Stimulated activated CD4-positive, alpha-beta T cell treated with anti-CD3 and anti-CD28 coated beads, TNF-alpha, amount 100 ng/mL, for 4 hours (primary cell): ENCODE measurements around the gene IRGC.

ENCODE experiments used
- DNase-seq, 3 experiments: peaks; one replicate each; pipeline ENCODE4 v3.0.0-alpha.2; 2020; ENCODE audit warnings: low read depth in 3 of 3

IRGC gene

DNA sequence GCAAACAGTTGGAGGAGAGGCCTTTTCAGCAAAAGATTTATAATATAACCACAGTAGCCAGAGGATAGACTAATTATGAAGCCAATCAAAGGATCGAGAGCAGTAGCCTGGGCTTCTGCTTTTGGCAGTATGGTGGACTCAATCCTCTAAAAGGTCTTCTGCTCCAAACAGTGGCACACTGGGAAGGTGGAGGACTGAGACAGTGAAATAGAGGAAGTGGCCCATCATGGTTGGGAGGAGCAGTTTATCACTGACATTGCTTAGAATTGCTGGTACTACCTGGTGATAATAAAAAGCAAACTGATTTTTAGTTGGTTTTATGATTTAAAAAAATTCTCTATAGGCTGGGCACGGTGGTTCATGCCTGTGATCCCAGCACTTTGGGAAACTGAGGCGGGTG, 25.0 kb upstream of the IRGC start:
- DNase-seq: no peak

DNA sequence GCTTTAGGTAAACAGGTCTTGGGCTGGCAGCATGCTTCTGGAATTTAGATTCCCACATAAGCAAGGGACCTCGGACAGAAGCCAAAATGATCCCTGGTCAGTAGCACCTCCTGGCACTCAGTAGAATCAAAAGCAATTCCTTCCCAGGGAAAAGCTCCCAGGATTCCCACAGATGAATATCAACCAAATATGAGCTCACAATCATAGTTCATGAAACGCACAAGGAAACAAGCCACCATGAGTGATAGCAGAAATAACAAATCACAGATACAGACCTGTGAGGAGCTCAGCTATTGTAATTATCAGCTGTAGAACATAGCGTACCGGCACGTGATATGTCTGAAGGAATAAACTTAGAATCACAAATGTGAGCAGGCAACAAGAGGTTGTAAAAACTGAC, 24.1 kb upstream of the IRGC start:
- DNase-seq: no peak

DNA sequence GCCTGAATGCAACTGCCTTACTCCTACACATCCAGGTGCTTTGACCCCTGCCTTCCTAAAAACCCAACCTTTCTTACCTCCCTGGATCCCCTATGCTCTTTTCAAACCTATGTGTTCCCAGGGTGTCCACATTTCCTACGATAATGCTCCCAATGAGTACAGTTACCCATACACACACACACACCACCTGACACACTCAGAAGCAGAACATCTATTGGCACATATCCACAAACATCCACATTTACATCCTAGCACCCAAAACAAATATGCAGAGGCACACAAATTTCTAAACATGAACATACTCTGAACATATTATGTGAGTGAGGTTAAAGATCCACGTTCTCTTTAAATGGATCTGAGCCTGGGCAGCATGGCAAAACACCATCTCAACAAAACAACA, 23.5 kb upstream of the IRGC start:
- DNase-seq: no peak

DNA sequence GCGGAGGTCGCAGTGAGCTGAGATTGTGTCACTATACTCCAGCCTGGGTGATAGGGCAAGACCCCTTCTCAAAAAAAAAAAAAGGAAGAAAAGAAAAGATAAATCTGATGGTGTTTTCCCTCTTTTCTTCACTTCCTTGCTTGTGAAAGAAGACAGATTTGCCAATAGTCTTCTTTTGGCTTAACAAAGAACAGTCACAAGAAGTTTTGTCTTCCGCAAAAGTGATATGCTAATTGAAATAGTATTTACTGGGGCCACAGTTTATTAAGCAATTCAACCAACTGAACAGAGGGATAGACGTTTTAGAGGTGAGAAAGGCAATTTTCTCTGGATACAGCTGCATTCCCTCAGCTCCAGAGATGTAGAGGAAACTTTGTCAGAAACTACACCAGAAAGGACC, 23.0 kb upstream of the IRGC start:
- DNase-seq: no peak

DNA sequence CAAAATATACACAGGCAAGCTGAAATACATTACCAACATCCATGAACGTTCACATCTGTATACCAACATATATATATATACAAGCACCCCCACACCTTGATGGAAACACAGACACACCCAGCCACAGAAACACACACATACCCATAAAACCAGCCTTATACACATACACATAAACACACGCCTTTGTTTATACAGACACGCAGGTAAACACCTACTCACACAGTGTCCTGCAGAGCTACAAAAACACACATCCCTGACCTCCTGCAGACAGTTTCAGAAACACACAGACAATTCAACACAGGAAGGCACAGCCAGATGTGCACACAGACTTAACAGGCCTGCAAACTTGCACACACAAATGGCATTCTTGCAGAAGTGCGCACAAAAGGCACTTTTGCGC, 21.3 kb upstream of the IRGC start:
- no peak for DNase-seq

DNA sequence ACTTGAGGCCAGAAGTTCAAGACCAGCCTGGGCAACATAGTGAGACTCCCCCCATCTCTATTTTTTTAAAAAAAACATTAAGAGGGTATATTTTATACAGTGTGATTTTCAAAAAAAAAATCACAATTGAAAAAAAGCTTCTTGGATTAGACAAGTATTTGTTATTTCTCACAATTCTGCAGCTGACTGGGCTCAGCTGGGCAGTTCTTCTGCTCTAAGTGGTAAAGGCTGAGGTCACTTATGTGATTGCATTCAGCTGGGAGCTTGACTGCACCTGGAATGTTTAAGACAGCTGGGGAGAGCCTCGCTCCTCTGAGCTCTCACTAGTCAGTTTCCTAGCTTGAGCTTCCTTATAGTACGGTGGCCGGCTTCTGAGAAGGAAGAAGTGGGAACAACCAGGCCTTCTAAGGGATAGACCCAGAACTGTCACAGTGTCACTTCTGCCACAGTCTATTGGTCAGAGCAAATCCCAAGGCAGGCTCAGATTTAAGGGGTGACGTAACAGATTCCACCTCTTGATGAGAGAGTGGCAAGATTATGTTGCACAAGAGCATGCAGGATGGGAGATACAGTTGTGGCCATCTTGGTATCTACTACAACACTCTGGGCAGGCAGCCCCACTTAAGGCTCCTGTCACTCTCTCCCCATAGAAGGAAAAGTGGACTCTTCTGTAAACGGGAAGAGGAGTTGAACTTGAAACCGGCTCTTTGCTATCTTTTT, 19.7 kb upstream of the IRGC start:
- no peak for DNase-seq

DNA sequence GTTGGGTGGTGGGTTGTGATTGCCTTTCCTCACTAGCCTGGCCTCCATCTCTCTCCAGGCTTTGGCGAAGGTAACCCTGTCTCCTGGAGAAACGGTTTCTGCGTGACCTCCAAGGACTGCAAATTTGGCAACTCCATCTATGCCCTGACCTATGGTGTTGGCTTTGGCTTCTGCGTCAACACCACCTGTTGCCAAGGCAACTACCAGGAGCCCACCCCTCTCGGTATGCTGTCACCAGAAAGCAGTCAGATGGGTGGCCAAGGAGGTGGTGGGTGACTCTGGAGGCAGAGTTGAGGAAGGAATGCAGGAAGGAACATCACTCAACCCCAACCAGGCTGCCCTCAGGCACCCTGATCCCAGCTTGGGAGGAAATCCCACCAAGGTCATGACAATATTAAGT, 18.6 kb upstream of the IRGC start:
- DNase-seq: no peak

DNA sequence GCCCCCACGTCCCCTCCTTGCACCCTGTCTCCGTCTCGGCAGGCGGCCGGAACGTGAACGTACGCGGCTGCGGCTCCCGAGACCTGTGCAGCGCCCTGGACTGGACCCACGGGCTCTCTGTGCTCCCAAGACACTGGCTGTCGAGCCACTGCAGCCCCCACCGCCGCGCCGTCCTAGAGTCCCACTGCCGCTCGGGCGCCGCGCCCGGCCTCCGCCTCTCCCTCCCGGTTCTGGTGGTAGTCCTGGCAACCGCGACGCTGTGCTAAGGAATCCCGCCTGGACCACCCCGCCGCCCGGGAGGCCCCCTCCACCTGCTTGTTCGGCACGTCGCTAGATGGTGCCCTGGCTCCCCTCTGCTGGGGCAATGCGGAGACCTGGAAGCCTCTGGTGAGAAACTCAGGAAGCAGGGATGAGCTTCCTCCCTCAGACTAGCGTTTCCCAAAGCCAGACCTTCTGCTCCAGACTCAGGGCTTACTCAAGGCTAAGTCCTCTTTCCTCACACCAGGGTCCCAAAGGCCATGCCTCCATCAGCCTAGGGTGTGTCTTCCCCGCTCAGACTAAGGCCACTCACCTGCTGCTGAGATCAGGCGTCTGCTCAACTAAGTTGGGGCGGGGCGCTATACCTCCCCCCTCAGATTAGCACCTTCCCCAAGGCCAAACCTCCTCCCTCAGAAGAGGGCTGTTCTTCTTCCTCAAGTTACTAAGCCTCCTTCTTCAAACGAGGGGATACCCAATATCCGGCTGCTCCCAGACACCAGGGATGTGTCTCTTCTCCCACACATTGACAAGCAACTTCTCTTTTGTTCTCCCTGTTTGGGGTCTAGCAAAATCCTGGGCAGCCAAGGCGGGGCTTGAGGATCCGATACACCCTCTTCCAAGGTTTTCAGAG, 16.1 kb upstream of the IRGC start:
- no peak for DNase-seq

DNA sequence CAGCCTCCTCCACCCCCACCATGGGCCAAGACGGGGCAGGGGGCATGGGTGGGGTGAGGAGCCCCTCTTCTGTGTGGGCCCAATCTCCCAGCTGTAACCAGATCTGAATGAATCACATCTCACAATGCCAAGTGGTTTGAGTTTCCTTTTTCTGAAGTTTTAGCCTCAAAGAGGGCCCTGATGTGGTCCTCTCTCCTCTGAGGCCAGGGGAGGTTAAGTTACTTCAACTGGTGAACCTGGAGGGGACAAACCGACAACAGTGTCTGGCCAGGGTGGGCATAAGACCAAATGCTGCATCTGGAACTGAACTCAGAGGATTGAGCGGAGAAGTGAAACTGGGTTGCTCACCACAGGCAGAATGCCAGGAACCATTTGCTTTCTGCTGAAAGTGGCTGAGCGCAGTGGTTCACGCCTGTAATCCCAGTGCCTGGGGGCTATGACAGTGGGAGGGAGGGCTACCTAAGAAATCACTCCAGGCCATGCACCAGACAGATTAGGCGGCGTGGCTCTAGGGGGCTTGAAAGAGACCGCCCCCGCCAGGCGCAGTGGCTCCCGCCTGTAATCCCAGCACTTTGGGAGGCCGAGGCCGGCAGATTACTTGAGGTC, 15.4 kb upstream of the IRGC start:
- no peak for DNase-seq

DNA sequence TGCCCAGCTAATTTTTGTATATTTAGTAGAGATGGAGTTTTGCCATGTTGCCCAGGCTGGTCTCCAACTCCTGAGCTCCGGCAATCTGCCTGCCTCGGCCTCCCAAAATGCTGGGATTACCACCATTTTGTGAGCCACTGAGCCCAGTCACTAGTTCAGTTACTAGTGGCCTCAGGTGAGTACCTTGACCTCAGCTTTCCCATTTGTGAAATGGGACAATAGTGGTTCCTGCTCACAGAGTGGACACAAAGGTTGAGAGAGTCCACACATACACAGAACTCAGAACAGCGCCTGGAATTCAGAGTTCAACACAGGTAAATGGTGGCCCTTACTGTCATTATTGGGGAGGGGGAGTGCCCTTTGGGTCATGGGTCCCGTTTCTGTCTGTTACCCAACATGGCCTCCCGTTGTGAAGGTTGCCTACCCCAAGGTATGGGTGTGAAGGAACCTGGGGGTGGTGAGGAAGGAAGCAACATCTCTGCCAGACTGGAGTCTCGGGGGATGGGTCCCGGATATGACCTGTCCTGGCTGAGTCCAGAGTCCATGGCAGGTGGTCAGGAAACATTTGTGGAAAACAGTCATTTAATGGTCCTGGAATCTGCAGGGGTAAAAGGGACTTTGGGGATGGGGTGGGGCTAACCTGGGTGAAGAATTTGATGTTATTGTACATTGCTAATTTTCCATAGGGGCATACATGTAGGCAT, 11.7 kb upstream of the IRGC start:
- DNase-seq: no peak

DNA sequence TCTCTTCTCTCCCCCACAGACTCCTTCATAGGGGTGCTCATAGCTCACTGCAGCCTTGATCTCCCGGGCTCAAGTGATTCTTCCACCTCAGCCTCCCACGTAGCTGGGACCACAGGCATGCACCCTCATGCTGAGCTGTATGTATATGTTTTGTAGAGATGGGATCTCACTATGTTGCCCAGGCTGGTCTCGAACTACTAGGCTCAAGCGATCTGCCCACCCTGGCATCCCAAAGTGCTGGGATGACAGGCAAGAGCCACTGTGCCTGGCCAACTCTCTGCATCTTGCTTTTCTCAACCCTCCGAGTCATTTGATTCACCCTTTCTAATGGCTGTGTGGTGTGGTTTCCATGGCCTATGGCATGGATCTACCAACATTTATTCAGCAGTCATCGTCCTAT, 10.1 kb upstream of the IRGC start:
- no peak for DNase-seq

DNA sequence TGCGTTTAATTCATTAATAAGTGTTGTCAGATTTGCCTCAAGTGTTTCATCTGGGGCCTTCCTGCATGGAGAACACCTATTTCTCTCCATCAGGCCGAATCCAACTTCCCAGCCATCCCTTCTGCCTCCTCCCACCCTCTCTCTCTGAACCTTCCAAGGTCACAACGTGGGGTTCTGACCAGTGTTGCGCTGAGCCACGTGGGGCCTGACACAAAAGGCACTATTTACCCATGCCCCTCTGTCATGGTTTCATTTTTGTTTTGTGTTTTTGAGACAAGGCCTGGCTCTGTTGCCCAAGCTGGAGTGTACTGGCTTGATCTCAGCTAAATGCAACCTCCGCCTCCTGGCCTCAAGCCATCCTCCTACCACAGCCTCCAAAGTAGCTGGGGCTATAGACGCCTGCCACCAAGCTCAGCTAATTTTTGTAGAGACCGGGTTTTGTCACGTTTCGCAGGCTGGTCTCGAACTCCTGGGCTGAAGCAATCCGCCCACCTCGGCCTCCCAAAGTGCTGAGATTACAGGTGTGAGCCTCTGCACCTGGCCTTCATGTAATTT, 8.6 kb upstream of the IRGC start:
- no peak for DNase-seq

DNA sequence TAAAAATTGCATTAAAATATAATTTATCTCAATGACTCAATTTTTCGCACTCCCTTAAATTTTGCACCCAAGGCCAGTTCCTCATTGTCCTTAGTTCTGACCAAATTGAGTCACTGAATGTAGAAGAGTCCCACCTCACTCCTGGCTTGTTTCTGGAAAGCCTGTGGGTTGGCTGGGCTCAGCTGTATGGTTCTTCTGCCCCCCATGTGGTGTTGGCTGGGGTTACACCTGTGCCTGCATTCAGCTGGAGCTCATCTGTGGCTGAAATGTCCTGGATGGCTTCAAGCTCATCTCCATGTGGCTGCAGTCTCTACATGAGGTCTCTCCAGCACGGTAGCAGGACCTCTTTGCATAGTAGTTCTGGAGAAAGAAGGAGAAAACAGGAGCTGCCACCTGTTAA, 7.2 kb upstream of the IRGC start:
- no peak for DNase-seq

DNA sequence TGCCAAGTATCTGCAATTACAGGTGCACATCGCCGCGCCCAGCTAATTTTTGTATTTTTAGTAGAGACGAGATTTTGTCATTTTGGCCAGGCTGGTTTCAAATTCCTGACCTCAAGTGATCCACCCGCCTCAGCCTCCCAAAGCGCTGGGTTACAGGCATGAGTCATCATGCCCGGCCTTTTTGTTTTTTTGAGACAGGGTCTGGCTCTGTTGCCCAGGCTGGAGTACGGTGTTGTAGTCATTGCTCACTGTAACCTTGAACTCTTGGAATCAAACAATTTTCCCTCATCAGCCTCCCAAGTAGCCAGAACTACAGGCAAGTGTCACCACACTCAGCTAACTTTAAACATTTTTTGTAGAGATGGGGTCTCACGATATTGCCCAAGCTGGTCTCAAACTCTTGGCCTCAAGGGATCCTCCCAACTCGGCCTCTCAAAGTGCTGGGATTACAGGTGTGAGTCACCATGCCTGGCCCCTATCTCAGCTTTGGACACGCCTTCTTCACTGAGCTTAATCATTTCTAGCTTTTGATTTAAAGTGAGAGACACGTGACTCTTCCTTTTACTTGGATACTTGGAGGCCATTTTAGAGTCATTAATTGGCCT, 4.0 kb upstream of the IRGC start:
- no peak for DNase-seq

DNA sequence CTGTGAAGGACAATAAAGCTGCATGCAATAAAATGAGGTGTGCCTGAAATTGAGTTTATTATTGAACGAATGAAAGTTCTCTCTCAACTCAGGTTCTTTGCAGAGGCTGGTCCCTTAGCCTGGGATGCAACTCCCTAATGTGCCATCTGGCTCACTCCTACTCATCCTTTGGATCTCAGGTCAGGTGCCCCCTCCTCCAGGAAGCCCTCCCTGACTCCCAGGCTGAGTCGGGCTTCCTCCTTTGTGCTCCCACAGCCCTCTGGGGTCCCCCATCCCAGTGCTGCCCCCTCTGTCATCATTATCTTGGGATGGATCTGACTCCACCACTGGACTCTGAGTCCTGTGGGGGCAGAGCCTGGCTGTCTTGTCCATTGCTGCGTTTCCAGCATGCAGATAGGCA, 2.7 kb upstream of the IRGC start:
- DNase-seq: no peak

DNA sequence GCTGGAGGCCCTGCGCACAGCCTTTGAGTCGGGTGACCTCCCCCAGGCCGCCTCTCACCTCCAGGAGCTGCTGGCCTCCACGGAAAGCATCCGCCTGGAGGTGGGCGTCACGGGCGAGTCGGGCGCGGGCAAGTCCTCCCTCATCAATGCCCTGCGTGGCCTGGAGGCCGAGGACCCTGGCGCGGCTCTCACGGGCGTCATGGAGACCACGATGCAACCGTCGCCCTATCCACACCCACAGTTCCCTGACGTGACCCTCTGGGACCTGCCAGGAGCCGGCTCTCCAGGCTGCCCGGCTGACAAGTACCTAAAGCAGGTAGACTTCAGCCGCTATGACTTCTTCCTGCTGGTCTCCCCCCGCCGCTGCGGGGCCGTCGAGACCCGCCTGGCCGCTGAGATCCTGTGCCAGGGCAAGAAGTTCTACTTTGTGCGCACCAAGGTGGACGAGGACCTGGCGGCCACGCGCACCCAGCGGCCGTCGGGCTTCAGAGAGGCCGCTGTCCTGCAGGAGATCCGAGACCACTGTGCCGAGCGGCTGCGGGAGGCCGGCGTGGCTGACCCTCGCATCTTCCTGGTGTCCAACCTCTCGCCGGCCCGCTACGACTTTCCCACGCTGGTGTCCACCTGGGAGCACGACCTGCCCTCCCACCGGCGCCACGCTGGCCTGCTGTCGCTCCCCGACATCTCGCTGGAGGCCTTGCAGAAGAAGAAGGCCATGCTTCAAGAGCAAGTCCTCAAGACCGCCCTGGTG, 2.9 kb downstream of the IRGC start:
- no peak for DNase-seq

DNA sequence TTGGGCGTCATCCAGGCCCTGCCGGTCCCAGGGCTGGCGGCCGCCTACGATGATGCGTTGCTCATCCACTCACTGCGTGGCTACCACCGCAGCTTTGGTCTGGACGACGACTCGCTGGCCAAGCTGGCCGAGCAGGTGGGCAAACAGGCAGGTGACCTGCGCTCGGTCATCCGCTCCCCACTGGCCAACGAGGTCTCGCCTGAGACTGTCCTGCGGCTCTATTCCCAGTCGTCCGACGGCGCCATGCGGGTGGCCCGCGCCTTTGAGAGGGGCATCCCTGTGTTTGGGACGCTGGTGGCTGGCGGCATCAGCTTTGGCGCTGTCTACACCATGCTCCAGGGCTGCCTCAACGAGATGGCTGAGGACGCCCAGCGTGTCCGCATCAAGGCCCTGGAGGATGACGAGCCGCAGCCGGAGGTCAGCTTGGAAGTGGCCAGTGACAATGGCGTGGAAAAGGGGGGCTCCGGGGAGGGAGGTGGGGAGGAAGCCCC, 3.5 kb downstream of the IRGC start:
- no peak for DNase-seq

DNA sequence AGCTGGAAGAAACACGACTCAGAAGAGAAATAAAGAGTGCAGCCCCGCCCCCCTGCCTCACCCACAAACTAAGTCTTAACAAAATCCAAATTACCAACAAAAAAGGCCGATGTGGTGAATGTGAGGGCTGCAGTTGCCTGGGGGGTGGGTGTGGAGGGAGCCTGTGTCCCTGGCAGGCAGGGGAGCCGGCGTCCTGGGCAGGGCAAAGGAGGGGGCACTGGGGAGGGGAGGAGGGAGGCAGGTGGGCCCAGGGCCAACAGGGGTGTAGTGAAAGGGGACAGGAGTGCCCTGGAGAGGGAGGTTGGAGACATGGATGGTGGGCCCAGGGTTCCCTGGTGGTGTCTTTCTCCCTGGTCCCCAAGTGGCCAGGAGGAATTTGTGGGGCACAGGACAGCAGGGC, 4.0 kb downstream of the IRGC start:
- no peak for DNase-seq

DNA sequence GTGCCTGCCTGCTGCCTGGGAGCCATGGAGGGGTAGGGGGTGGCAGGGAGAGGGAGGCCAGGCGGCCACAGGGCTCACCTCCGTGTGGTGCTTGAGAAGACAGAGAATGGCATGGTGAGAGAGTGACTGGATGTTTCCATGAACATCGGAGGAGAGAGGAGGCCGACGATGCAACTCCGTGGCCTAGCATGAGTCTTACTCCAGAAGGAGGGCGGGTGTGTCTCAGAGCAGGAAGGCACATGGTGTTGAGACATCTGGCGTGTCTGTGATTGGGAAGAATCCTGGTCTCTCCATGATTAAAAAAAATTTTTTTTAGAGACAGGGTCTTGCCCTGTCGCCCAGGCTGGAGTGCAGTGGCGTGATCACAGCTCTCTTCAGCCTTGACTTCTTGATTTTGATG, 5.1 kb downstream of the IRGC start:
- DNase-seq: no peak

DNA sequence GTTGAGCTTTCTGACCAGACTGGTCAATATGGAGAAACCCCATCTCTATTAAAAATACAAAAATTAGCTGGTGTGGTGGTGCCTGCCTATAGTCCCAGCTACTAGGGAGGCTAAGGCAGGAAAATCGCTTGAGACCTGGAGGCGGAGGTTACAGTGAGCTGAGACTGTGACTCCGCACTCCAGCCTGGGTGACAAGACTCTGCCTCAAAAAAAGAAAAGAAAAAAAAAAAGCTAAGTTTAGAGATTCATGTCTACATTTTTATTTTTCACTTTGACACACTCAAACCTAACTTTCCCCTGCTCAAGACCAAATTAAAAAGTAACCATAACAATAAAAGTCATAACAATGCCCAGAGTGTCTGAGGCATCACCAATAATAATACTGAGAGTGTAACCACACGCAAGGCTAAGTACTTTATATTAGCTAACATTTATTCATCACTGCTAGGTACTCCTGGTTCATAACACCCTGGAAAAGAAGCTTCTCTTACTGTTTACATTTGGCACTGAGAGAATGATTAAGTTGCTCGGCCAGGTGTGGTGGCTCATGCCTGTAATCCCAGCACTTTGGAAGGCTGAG, 5.7 kb downstream of the IRGC start:
- no peak for DNase-seq
